HepG2 (cell line): ENCODE results near the gene ARMC5. TPM values are rescaled to one million over a fixed set of nuclear protein-coding genes. Genes with fewer than 3 reads are reported as not detected.

ENCODE experiments used
- BCL6 ChIP-seq: IDR thresholded peaks from 2 replicates; pipeline ENCODE4 v1.6.1; 2016; ENCODE audit warnings: missing genetic modification reagents, missing compliant biosample characterization
- BRF2 ChIP-seq: sonication (generic); formaldehyde crosslinking; IDR thresholded peaks from 2 replicates; pipeline ENCODE4 v1.8.1; 2022; ENCODE audit warnings: mild to moderate bottlenecking, missing genetic modification reagents
- EED ChIP-seq: sonication (generic); formaldehyde crosslinking; IDR thresholded peaks from 2 replicates; pipeline ENCODE4 v1.5.0; 2020; ENCODE audit warnings: mild to moderate bottlenecking, missing genetic modification reagents
- GATA4 ChIP-seq: sonication (generic); IDR thresholded peaks from 2 replicates; pipeline ENCODE4 v1.6.1; 2016; ENCODE audit warnings: antibody characterized with exemption, low read depth, borderline replicate concordance
- KDM1A ChIP-seq: IDR thresholded peaks from 2 replicates; pipeline ENCODE4 v1.6.1; 2016; ENCODE audit warnings: missing compliant biosample characterization
- LBX2 ChIP-seq: sonication (generic); formaldehyde crosslinking; IDR thresholded peaks from 2 replicates; pipeline ENCODE4 v1.5.0; 2020; ENCODE audit warnings: missing genetic modification reagents, mild to moderate bottlenecking, borderline replicate concordance
- MED13 ChIP-seq: sonication (generic); formaldehyde crosslinking; IDR thresholded peaks from 2 replicates; pipeline ENCODE4 v1.5.0; 2020; ENCODE audit warnings: missing genetic modification reagents
- MTA3 ChIP-seq: sonication (generic); formaldehyde crosslinking; IDR thresholded peaks from 2 replicates; pipeline ENCODE4 v1.4.0; 2020; ENCODE audit warnings: missing genetic modification reagents
- MZF1 ChIP-seq: sonication (generic); formaldehyde crosslinking; IDR thresholded peaks from 2 replicates; pipeline ENCODE4 v1.8.1; 2023; ENCODE audit warnings: mild to moderate bottlenecking, missing genetic modification reagents, borderline replicate concordance
- RFX3 ChIP-seq: IDR thresholded peaks from 2 replicates; pipeline ENCODE4 v1.6.1; 2016; ENCODE audit warnings: missing biosample characterization, missing genetic modification reagents
- USF2 ChIP-seq, 2 experiments: sonication (generic) in 1 of 2; formaldehyde crosslinking in 1 of 2; IDR thresholded peaks; 2 replicates each; pipeline versions ENCODE4 v1.5.1 to v1.6.1; 2011 to 2020; ENCODE audit warnings: borderline replicate concordance in 1 of 2, low read depth in 1 of 2, low read length in 1 of 2, mild to moderate bottlenecking in 1 of 2, missing genetic modification reagents in 1 of 2, moderate library complexity in 1 of 2
- YY1 ChIP-seq: IDR thresholded peaks from 2 replicates; pipeline ENCODE4 v1.6.1; 2011; ENCODE audit warnings: low read length, low read depth, moderate library complexity, mild to moderate bottlenecking; ENCODE audit not compliant: insufficient read depth, insufficient replicate concordance
- ZBTB7B ChIP-seq: sonication (generic); formaldehyde crosslinking; IDR thresholded peaks from 2 replicates; pipeline ENCODE4 v1.4.0; 2020; ENCODE audit warnings: missing genetic modification reagents
- ZNF569 ChIP-seq: sonication (generic); formaldehyde crosslinking; IDR thresholded peaks from 2 replicates; pipeline ENCODE4 v1.5.0; 2020; ENCODE audit warnings: mild to moderate bottlenecking, missing genetic modification reagents, moderate library complexity, borderline replicate concordance
- ZNF776 ChIP-seq: sonication (generic); formaldehyde crosslinking; IDR thresholded peaks from 2 replicates; pipeline ENCODE4 v1.4.0; 2020; ENCODE audit warnings: mild to moderate bottlenecking, missing genetic modification reagents
- polyA plus RNA-seq, 8 experiments: library from polyadenylated mRNA; depleted of rRNA in 3 of 8; stranded (reverse) in 7 of 8; unstranded in 1 of 8; fragments of >200 nt; fragmentation: Illumina TruSeq in 4 of 8; extraction: Trizol in 4 of 8; gene quantifications; 2 replicates each; pipeline versions ENCODE4 v1.2.1 to v1.2.3, GENCODE V29; 2011 to 2016; ENCODE audit warnings: low read depth in 4 of 8, missing spikeins in 1 of 8, mixed read lengths in 1 of 8; ENCODE audit not compliant: insufficient read depth in 1 of 8
- total RNA-seq, 5 experiments: library from RNA; depleted of rRNA; stranded (reverse); fragments of >200 nt; fragmentation: Illumina TruSeq; extraction: Trizol; gene quantifications; 2 replicates each; pipeline ENCODE4 v1.2.3, GENCODE V29; 2016; ENCODE audit warnings: low read depth in 1 of 5

Gene ARMC5
- total and polyA plus RNA-seq, 2 of the 13 experiments (the other 11 are each of a cell fraction or from before 2014, with no cell fraction given): 10.8 to 22.3 TPM

GRCh38 chr16:31453255-31454204 is 5.8 kb upstream of the ARMC5 start (continued):
- TF ChIP-seq MED13: no peak
- no peak for TF ChIP-seq MTA3 (CRISPR knock-in tag)
- peak; percentile 39; the same call in 1 of the 2 replicates for TF ChIP-seq KDM1A (CRISPR knock-in tag)
- no peak for TF ChIP-seq RFX3 (CRISPR knock-in tag)
- no peak for TF ChIP-seq BRF2 (CRISPR knock-in tag)
- TF ChIP-seq ZBTB7B (CRISPR knock-in tag): peak; percentile 76; the same call in 1 of the 2 replicates
- TF ChIP-seq MZF1 (CRISPR knock-in tag): no peak
- no peak for TF ChIP-seq ZNF569
- TF ChIP-seq ZNF776 (CRISPR knock-in tag): no peak
- TF ChIP-seq GATA4: no peak
- TF ChIP-seq LBX2 (CRISPR knock-in tag): no peak
- TF ChIP-seq USF2 (IDR thresholded peaks at IDR 0.05; ENCODE audit: low read depth, low read length): no peak
- no peak for TF ChIP-seq USF2 (CRISPR knock-in tag; IDR thresholded peaks at IDR 0.05; ENCODE audit: borderline replicate concordance)
- TF ChIP-seq EED (CRISPR knock-in tag): no peak
- TF ChIP-seq YY1: no peak
- TF ChIP-seq BCL6 (CRISPR knock-in tag): peak; percentile 67
